AG04450 (cell line): ENCODE measurements around the gene CRYL1. TPM values are rescaled to one million over a fixed set of nuclear protein-coding genes. Genes with fewer than 3 reads are reported as not detected.

Experiments
- CTCF ChIA-PET: fragments of 300-600, 350-600 bp; formaldehyde crosslinking; extraction: SDS; loops from one replicate; lab custom pipeline; 2022; ENCODE audit warnings: antibody characterized with exemption, inconsistent platforms; lab: Charles Lee
- POLR2A ChIA-PET: fragments of 350-600 bp; formaldehyde crosslinking; extraction: SDS; loops from one replicate; lab custom pipeline; 2021; ENCODE audit warnings: antibody characterized with exemption, inconsistent platforms; lab: Yijun Ruan, JAX
- DNase-seq: peaks from one replicate; pipeline ENCODE4 v3.0.0-alpha.2; 2011; ENCODE audit warnings: low read depth, low spot score
- H3K27ac ChIP-seq: one replicate; pipeline ENCODE4 v1.5.1; 2012; ENCODE audit warnings: low read depth, low read length, control low read depth
- H3K27me3 ChIP-seq: one replicate; pipeline ENCODE4 v1.6.0; 2012; ENCODE audit warnings: low read length; ENCODE audit not compliant: control insufficient read depth, insufficient read depth
- H3K4me3 ChIP-seq: 2 replicates; pipeline ENCODE4 v1.5.1; 2011; ENCODE audit warnings: mild to moderate bottlenecking, low read depth, low read length, control low read depth
- H3K9me3 ChIP-seq: 2 replicates; pipeline ENCODE4 v1.5.1; 2012; ENCODE audit warnings: low read length; ENCODE audit not compliant: control insufficient read depth, insufficient read depth
- polyA plus RNA-seq: library from polyadenylated mRNA; depleted of rRNA; stranded (reverse); fragments of >200 nt; gene quantifications from 2 replicates; pipeline ENCODE4 v1.2.3, GENCODE V29; 2011
- TF ChIP-seq, protein P1 (sequence below): IDR thresholded peaks from 2 replicates; pipeline ENCODE4 v1.5.1; 2011; ENCODE audit warnings: low read depth, low read length, control low read depth, inconsistent platforms

Gene CRYL1
- polyA plus RNA-seq, 1 experiment = 21.6 TPM

DNA sequence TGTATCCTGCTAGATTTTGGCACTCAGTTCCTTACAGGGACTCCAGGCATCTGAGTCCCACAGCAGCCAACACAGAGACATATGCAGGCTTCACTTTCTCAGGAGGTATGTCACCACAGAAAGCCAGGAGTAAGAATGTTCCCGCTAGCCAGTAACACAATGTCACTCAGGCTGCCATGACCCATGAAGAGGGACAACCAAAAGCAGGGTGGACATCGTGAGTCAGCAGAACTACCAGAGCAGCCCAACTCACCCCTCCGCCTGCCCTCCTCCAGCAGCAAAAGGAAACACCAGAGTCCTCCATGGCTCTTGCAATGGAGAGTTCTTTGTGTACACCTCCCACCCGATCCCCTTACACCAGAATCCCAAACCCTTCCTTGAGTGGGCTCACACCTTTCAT is 95.4 kb downstream of the CRYL1 start:
- Histone ChIP-seq H3K9me3 (peaks cover 2% of the 10 kb centered on the region; the same call in 1 of the 2 replicates), H3K27me3 (peaks cover 16% of the 10 kb centered on the region), H3K27ac (no peak overlapping the region), H3K4me3 (no peak overlapping the region)
- TF ChIP-seq, protein P1, sequence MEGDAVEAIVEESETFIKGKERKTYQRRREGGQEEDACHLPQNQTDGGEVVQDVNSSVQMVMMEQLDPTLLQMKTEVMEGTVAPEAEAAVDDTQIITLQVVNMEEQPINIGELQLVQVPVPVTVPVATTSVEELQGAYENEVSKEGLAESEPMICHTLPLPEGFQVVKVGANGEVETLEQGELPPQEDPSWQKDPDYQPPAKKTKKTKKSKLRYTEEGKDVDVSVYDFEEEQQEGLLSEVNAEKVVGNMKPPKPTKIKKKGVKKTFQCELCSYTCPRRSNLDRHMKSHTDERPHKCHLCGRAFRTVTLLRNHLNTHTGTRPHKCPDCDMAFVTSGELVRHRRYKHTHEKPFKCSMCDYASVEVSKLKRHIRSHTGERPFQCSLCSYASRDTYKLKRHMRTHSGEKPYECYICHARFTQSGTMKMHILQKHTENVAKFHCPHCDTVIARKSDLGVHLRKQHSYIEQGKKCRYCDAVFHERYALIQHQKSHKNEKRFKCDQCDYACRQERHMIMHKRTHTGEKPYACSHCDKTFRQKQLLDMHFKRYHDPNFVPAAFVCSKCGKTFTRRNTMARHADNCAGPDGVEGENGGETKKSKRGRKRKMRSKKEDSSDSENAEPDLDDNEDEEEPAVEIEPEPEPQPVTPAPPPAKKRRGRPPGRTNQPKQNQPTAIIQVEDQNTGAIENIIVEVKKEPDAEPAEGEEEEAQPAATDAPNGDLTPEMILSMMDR = no peak
- ChIA-PET POLR2A (no interaction called here), CTCF (no interaction called here)
- DNase-seq = no peak

DNA sequence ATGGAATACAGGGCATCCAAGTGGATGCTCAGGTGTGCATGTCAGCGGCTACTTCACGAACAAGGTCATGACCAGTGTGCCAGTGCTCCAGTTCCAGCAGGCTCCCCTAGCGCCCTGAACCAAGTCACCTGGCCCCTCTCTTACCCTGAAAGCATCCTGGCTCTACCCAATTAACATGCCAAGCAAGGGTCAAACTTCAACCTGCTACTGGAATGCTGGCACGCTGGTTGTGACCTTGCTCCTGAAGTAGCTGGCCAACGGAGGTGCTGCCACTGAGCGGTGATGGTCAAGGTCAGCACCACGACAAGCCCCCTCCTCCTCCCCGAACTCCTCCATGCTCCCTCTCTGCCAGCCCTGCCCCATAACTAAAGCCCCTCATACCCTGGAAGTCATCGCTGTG is 96.0 kb downstream of the CRYL1 start:
- TF ChIP-seq, protein P1 = no peak
- Histone ChIP-seq H3K27ac (no peak overlapping the region), H3K9me3 (no peaks in the 10 kb centered on the region; the same call in 1 of the 2 replicates), H3K27me3 (peaks cover 10% of the 10 kb centered on the region), H3K4me3 (no peak overlapping the region)
- CTCF ChIA-PET = no interaction called here
- no peak for DNase-seq
- POLR2A ChIA-PET = no interaction called here

DNA sequence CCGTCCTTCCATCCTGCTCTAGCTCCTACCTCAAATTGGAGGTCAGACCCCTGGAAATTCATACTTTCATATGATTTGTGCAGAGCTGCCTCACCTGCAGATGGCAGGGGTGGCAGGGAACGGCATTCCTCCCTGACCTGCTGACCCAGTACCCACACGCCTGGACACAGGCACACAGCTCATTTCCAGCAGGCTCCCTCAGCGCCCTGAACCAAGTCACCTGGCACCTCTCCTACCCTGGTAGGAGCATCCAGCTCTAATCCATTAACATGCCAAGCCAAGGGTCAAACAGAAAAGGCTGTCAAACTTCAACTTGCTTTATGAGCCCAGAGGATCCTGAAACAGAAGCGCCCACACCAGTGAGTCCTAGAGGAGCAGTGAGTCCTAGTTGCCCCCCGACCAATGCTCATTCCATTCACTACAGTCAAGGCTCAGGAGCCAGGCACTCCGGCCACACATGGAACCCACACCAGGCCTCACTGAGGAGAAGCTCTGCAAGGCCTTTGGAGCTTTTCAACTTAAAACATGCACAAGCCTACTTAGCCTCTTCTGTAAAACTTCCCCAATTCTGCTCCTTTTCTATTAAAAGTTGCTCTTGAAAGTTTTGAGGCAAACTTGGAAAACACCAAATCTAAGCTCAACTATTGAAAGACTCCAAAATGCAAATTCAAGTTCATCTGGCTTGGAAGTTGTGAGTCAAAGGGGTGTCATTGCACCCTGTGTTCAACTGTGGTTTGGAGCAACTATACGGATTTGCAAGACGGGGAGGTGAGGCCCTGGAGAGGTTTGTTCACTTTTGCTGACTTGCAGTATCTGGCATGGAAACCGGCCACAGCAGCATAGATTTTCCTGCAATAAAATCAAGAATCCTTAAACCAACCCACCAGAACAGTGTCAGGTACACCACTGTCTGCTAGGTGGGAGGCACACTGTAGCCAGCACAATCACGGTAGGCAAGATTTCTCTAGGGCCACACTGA is 96.7 kb downstream of the CRYL1 start:
- Histone ChIP-seq H3K27me3 (peaks cover 12% of the 10 kb centered on the region), H3K9me3 (no peaks in the 10 kb centered on the region; the same call in 1 of the 2 replicates), H3K4me3 (no peak overlapping the region), H3K27ac (no peak overlapping the region)
- ChIA-PET CTCF (no interaction called here), POLR2A (no interaction called here)
- DNase-seq = no peak
- TF ChIP-seq, protein P1 = no peak

DNA sequence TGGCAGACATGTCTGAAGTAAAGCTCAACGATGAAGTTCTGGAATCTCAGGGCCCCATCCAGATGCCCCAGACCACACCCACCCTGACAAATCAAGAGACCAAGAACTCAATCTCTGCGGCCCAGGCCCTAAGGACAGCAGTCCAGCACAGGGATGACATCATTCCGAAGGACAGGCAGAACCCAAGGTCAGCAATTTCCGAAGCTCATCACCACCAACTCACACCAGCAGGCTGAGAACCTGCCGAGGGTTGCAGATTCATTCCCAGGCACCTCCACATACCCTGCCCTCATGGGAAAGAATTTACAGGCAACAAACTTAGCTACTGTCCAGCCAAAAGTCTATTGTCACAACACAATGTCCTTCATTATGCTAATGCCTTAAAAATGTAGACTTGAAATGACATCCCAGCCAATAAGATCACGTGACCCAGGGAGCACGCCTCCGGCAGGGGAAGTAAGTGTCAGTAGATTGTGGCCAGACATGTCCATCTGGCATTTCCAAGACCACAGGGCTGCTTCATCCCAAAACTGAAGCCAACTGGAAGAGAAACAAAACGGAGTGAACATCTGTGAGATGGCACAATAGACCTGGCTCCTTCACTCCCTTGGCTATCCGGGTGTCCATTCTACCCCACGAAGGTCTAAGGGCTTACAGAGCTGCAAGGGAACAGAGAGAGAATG is 98.8 kb downstream of the CRYL1 start:
- Histone ChIP-seq H3K4me3 (no peak overlapping the region), H3K9me3 (no peaks in the 10 kb centered on the region; the same call in 1 of the 2 replicates), H3K27ac (no peak overlapping the region), H3K27me3 (peaks cover 12% of the 10 kb centered on the region)
- ChIA-PET POLR2A (no interaction called here), CTCF (no interaction called here)
- TF ChIP-seq, protein P1 = no peak
- no peak for DNase-seq

DNA sequence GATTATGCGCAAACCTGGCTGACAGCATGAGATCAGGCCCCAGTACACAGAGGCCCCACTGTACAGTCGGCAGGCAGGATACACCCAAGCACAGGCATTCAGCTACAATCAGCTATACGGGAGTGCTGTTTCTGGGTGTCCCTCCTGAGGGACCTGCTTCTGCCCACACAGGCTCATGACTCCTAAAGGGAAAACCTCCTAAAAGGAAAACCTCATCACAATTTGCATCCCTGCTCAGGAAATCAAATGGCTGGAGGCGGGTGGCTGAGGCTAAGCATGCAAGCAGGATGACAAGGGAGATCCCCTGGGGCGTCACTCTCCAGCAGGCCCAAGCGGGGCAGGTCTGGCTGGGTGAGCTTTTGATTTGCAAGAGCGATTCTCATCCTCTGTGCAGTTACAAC is 99.8 kb downstream of the CRYL1 start:
- ChIA-PET CTCF (no interaction called here), POLR2A (no interaction called here)
- TF ChIP-seq, protein P1 = no peak
- Histone ChIP-seq H3K27ac (no peak overlapping the region), H3K27me3 (peaks cover 12% of the 10 kb centered on the region), H3K9me3 (no peaks in the 10 kb centered on the region; the same call in 1 of the 2 replicates), H3K4me3 (no peak overlapping the region)
- DNase-seq = no peak
